ELR (cell line): Measurements from ENCODE around the gene POLR1G.
"Not testable (repeated sequence)": the region's sequence is repeated elsewhere in the genome, so short reads cannot be mapped to it uniquely, and the experiment has no call there.

Experiments
- DNase-seq: peaks from one replicate; pipeline ENCODE4 v3.0.0-alpha.2; 2015; ENCODE audit warnings: low read depth

The POLR1G gene

GRCh38 chr19:45400192-45400591 is 6.3 kb upstream of the POLR1G start:
- DNase-seq: no peak

GRCh38 chr19:45401815-45402214 is 4.6 kb upstream of the POLR1G start:
- no peak for DNase-seq

GRCh38 chr19:45402298-45403061 is 4.0 kb upstream of the POLR1G start:
- DNase-seq: peak; percentile 26

- DNase-seq: no peak
These were observed 3.2 kb upstream of the POLR1G start for GRCh38 chr19:45403272-45403671.

- peak; percentile 60 for DNase-seq
These were observed 2.5 kb upstream of the POLR1G start for GRCh38 chr19:45403781-45404556.

- DNase-seq: peak; percentile 75
These were observed 1.6 kb upstream of the POLR1G start, which contains the start of gene PPP1R13L for GRCh38 chr19:45404557-45405434. PPP1R13L (minus strand) TSS chr19:45405069; CDS start chr19:45398318, 6,751 bp downstream.

- peak; percentile 93 for DNase-seq
These were observed 814 bp upstream of the POLR1G start for GRCh38 chr19:45405435-45406225.

- peak; percentile 26 for DNase-seq
These were observed 589 bp downstream of the POLR1G start for GRCh38 chr19:45407091-45407375.

GRCh38 chr19:45407585-45407984 is 1.1 kb downstream of the POLR1G start:
- DNase-seq: not testable (repeated sequence)

GRCh38 chr19:45408121-45408520 is 1.7 kb downstream of the POLR1G start:
- no peak for DNase-seq

GRCh38 chr19:45408830-45409556 is 2.5 kb downstream of the POLR1G start:
- DNase-seq: no peak

GRCh38 chr19:45409557-45409920 is 3.1 kb downstream of the POLR1G start:
- DNase-seq: no peak

GRCh38 chr19:45410330-45410729 is 3.9 kb downstream of the POLR1G start:
- not testable (repeated sequence) for DNase-seq

- DNase-seq: no peak
These were observed 7.1 kb downstream of the POLR1G start for GRCh38 chr19:45413497-45413896.

GRCh38 chr19:45414468-45414867 is 8.0 kb downstream of the POLR1G start:
- DNase-seq: no peak

GRCh38 chr19:45417151-45417550 is 10.7 kb downstream of the POLR1G start:
- no peak for DNase-seq

- DNase-seq: no peak
These were observed 12.4 kb downstream of the POLR1G start for GRCh38 chr19:45418802-45419201.

GRCh38 chr19:45419396-45419795 is 13.0 kb downstream of the POLR1G start:
- DNase-seq: no peak

GRCh38 chr19:45419895-45420294 is 13.5 kb downstream of the POLR1G start:
- DNase-seq: no peak

- no peak for DNase-seq
These were observed 13.9 kb downstream of the POLR1G start for GRCh38 chr19:45420356-45420755.

- DNase-seq: no peak
These were observed 14.4 kb downstream of the POLR1G start for GRCh38 chr19:45420871-45421270.
